PC-9 (cell line): ENCODE data around the gene PSD4. TPM values are rescaled to one million over a fixed set of nuclear protein-coding genes. Genes with fewer than 3 reads are reported as not detected.

Source experiments
- BruUV-seq: library from RNA; stranded (reverse); fragments of 400-500 nt; replicated peaks from 2 replicates; lab custom pipeline; 2021; lab: Mats Ljungman, UMichigan
- CTCF ChIA-PET: fragments of 300-600 bp; sonication (Branson Sonifier 250); formaldehyde crosslinking; loops from one replicate; lab custom pipeline; 2022; ENCODE audit warnings: antibody characterized with exemption; lab: Charles Lee
- POLR2A ChIA-PET: fragments of 300-600 bp; sonication (Branson Sonifier 250); formaldehyde crosslinking; loops from one replicate; lab custom pipeline; 2022; ENCODE audit warnings: antibody characterized with exemption; ENCODE audit not compliant: unreplicated experiment; lab: Charles Lee
- DNase-seq, 2 experiments: peaks; one replicate each; pipeline versions ENCODE4 v3.0.0 to v3.0.0-alpha.2; 2015 to 2022; ENCODE audit warnings: mixed read lengths in 1 of 2
- H2AFZ ChIP-seq: fragments of 200-600 bp; sonication (generic); 2 replicates; pipeline ENCODE4 v1.8.1; 2017; ENCODE audit warnings: antibody characterized with exemption
- H3F3A ChIP-seq: fragments of 200-600 bp; sonication (generic); 2 replicates; pipeline ENCODE4 v1.8.1; 2017; ENCODE audit warnings: antibody characterized with exemption, mild to moderate bottlenecking, low read depth; ENCODE audit not compliant: insufficient read depth
- H3K27ac ChIP-seq: fragments of 200-600 bp; sonication (generic); 2 replicates; pipeline ENCODE4 v1.6.1; 2016; ENCODE audit warnings: mixed run types
- H3K27me3 ChIP-seq: fragments of 200-600 bp; sonication (generic); 2 replicates; pipeline ENCODE4 v1.6.1; 2016; ENCODE audit warnings: low read depth, mixed run types; ENCODE audit not compliant: insufficient read depth
- H3K36me3 ChIP-seq: fragments of 200-600 bp; sonication (generic); 2 replicates; pipeline ENCODE4 v1.6.1; 2016; ENCODE audit warnings: low read depth, mixed run types
- H3K4me1 ChIP-seq: fragments of 200-600 bp; sonication (generic); replicated peaks from 2 replicates; pipeline ENCODE4 v1.6.1; 2016; ENCODE audit warnings: mixed run types; ENCODE audit not compliant: insufficient read depth
- H3K4me2 ChIP-seq: fragments of 200-600 bp; sonication (generic); 2 replicates; pipeline ENCODE4 v1.6.1; 2017; ENCODE audit warnings: mixed run types
- H3K4me3 ChIP-seq: fragments of 200-600 bp; sonication (generic); 2 replicates; pipeline ENCODE4 v1.6.1; 2016; ENCODE audit warnings: mixed run types
- H3K79me2 ChIP-seq: fragments of 200-600 bp; sonication (generic); 2 replicates; pipeline ENCODE4 v1.6.1; 2017; ENCODE audit warnings: low read depth, mixed run types
- H3K9me2 ChIP-seq: fragments of 200-600 bp; sonication (generic); 2 replicates; pipeline ENCODE4 v1.8.1; 2017; ENCODE audit warnings: mild to moderate bottlenecking; ENCODE audit not compliant: insufficient read depth
- H3K9me3 ChIP-seq: fragments of 200-600 bp; sonication (generic); 2 replicates; pipeline ENCODE4 v1.8.1; 2016; ENCODE audit warnings: low read depth; ENCODE audit not compliant: insufficient read depth
- H4K20me1 ChIP-seq: fragments of 200-600 bp; sonication (generic); 2 replicates; pipeline ENCODE4 v1.8.1; 2017; ENCODE audit not compliant: insufficient read depth
- CTCF ChIP-seq: fragments of 200-600 bp; sonication (generic); conservative IDR thresholded peaks from 2 replicates; pipeline ENCODE4 v1.6.1; 2017; ENCODE audit warnings: mixed run types, antibody characterized with exemption, mild to moderate bottlenecking, moderate library complexity
- EZH2 ChIP-seq: fragments of 200-600 bp; sonication (generic); IDR thresholded peaks from 2 replicates; pipeline ENCODE4 v1.8.0; 2017; ENCODE audit warnings: antibody characterized with exemption, low read depth
- intact Hi-C: fragments of 100-400 bp; cut with micrococcal nuclease; formaldehyde crosslinking; loops from one replicate; pipeline ENCODE4 v1.10.0; 2022; ENCODE audit not compliant: unreplicated experiment
- total RNA-seq: library from RNA; stranded (reverse); gene quantifications from 2 replicates; pipeline ENCODE4 v1.2.3, GENCODE V29; 2021

Gene PSD4
- total RNA-seq, 1 experiment from 2014 or later = 29.6 TPM

- ChIA-PET CTCF (interaction anchor here (1.1 kb wide), 1 partner anchor 128 kb away, joined by 3 read pairs; no protein-coding TSS in a partner anchor), POLR2A (no interaction called here)
- no peaks in the 10 kb centered on the region for H3K79me2 ChIP-seq
- H3K27ac ChIP-seq = no peak overlapping the region
- no peaks in the 10 kb centered on the region for H3K27me3 ChIP-seq
- H3K4me1 ChIP-seq = peaks cover 20% of the 10 kb centered on the region
- no peak overlapping the region for H2AFZ ChIP-seq
- H3F3A ChIP-seq = 0 out of 2 replicates have a peak, but pooled peaks cover 6% of the 10 kb centered on the region
- intact Hi-C loops = no loop called here
- no peak overlapping the region for H3K4me2 ChIP-seq
- H3K9me2 ChIP-seq = no peaks in the 10 kb centered on the region
- no peaks in the 10 kb centered on the region for H3K9me3 ChIP-seq
- no TSS peak for BruUV-seq
- no peak overlapping the region for H3K4me3 ChIP-seq
- H3K36me3 ChIP-seq = no peaks in the 10 kb centered on the region
- H4K20me1 ChIP-seq = no peaks in the 10 kb centered on the region
- TF ChIP-seq CTCF (no peak), EZH2 (no peak)
- no peak for DNase-seq
Observed at GRCh38 chr2:113208396-113208795, 34.6 kb downstream of the PSD4 start.

GRCh38 chr2:113209011-113209645, 35.4 kb downstream of the PSD4 start:
- Histone ChIP-seq H3K36me3 (no peaks in the 10 kb centered on the region), H4K20me1 (no peaks in the 10 kb centered on the region), H3K9me3 (no peaks in the 10 kb centered on the region), H3K27ac (no peak overlapping the region), H3K4me3 (no peak overlapping the region), H2AFZ (no peak overlapping the region), H3K27me3 (no peaks in the 10 kb centered on the region), H3F3A (0 out of 2 replicates have a peak, but pooled peaks cover 6% of the 10 kb centered on the region), H3K9me2 (no peaks in the 10 kb centered on the region), H3K79me2 (no peaks in the 10 kb centered on the region), H3K4me2 (no peak overlapping the region), H3K4me1 (peaks cover 20% of the 10 kb centered on the region)
- no TSS peak for BruUV-seq
- POLR2A ChIA-PET = interaction anchor here (0.6 kb wide), 1 partner anchor 11 kb away, joined by 3 read pairs; no protein-coding TSS in a partner anchor
- intact Hi-C loops = no loop called here
- no peak for DNase-seq
- CTCF ChIA-PET = interaction anchor here (1.1 kb wide), 1 partner anchor 129 kb away, joined by 3 read pairs; no protein-coding TSS in a partner anchor
- no peak for TF ChIP-seq CTCF
- TF ChIP-seq EZH2 = no peak

GRCh38 chr2:113209646-113210171, 35.9 kb downstream of the PSD4 start:
- no peak overlapping the region for H3K27ac ChIP-seq
- CTCF ChIA-PET = no interaction called here
- H3F3A ChIP-seq = 0 out of 2 replicates have a peak, but pooled peaks cover 6% of the 10 kb centered on the region
- no peaks in the 10 kb centered on the region for H4K20me1 ChIP-seq
- H3K9me2 ChIP-seq = no peaks in the 10 kb centered on the region
- no peak overlapping the region for H2AFZ ChIP-seq
- H3K36me3 ChIP-seq = no peaks in the 10 kb centered on the region
- POLR2A ChIA-PET = interaction anchor here (0.6 kb wide), 1 partner anchor 11 kb away, joined by 3 read pairs; no protein-coding TSS in a partner anchor
- no peaks in the 10 kb centered on the region for H3K27me3 ChIP-seq
- no peak for DNase-seq
- no peak for TF ChIP-seq EZH2
- no peak for TF ChIP-seq CTCF
- no peaks in the 10 kb centered on the region for H3K9me3 ChIP-seq
- peaks cover 20% of the 10 kb centered on the region for H3K4me1 ChIP-seq
- intact Hi-C loops = no loop called here
- no peak overlapping the region for H3K4me2 ChIP-seq
- no peaks in the 10 kb centered on the region for H3K79me2 ChIP-seq
- BruUV-seq = no TSS peak
- H3K4me3 ChIP-seq = no peak overlapping the region
